ENCODE data around the gene HMGCLL1. TPM values are rescaled to one million over a fixed set of nuclear protein-coding genes. Genes with fewer than 3 reads are reported as not detected.
A peak's percentile ranks its signal among the peaks of the same experiment; 100 is the strongest.

HMGCLL1 gene
- total RNA-seq, 4 donors from 2014 or later = 0.55 to 0.64 TPM; not detected in 2

DNA sequence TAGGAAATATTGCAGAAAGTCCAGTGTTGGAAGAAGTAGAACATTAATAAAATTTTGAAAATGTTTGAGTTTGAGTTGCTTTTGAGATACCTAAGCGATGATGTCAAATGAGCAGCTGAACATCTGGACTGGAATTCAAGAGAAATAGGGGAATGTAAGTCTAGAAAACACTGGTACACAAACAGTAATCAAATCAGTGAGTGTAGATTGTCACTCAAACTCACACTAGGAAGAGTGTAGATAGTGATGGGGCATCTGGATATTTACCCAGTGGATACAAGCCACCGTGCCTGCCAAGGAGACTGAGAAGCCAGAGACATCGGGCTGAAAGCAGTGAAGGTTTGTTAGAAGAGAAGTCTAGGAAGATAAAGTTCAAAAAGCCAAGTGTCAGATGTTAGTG, 2.2 kb downstream of the HMGCLL1 start:
- in situ Hi-C loops (cut with MboI; ENCODE audit: low pct_ligation_motif_present in 1 of 4, low pct_unique_long_range_greater_than_20kb in 1 of 4, low sequenced_read_pairs in 3 of 4) (no loop called here), intact Hi-C loops (cut with DNase I; ENCODE audit: low total_unique reads) (no loop called here)
- peaks cover 0 to 4% of the 10 kb centered on the region in 2 donors for H3K9me3 ChIP-seq
- TF ChIP-seq POLR2A (IDR thresholded peaks at IDR 0.05) (no peak), EP300 (IDR thresholded peaks at IDR 0.05; ENCODE audit: low read depth) (no peak), POLR2AphosphoS5 (IDR thresholded peaks at IDR 0.05) (no peak)
- TF ChIP-seq, protein P1, sequence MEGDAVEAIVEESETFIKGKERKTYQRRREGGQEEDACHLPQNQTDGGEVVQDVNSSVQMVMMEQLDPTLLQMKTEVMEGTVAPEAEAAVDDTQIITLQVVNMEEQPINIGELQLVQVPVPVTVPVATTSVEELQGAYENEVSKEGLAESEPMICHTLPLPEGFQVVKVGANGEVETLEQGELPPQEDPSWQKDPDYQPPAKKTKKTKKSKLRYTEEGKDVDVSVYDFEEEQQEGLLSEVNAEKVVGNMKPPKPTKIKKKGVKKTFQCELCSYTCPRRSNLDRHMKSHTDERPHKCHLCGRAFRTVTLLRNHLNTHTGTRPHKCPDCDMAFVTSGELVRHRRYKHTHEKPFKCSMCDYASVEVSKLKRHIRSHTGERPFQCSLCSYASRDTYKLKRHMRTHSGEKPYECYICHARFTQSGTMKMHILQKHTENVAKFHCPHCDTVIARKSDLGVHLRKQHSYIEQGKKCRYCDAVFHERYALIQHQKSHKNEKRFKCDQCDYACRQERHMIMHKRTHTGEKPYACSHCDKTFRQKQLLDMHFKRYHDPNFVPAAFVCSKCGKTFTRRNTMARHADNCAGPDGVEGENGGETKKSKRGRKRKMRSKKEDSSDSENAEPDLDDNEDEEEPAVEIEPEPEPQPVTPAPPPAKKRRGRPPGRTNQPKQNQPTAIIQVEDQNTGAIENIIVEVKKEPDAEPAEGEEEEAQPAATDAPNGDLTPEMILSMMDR (IDR thresholded peaks at IDR 0.05) = no peak
- no peak overlapping the region for H3K27ac ChIP-seq
- H3K36me3 ChIP-seq = no peaks in the 10 kb centered on the region
- peaks cover 5% of the 10 kb centered on the region for H3K27me3 ChIP-seq
- DNase-seq = no peak
- no peak overlapping the region for H3K4me3 ChIP-seq
- WGBS, 2 donors (ENCODE audit: low coverage in 1 of 2) = 73 to 76% methylated on average over 3 of the region's 3 CpGs
- H3K4me1 ChIP-seq = peaks cover 0 to 5% (median 0%) of the 10 kb centered on the region in 4 donors

DNA sequence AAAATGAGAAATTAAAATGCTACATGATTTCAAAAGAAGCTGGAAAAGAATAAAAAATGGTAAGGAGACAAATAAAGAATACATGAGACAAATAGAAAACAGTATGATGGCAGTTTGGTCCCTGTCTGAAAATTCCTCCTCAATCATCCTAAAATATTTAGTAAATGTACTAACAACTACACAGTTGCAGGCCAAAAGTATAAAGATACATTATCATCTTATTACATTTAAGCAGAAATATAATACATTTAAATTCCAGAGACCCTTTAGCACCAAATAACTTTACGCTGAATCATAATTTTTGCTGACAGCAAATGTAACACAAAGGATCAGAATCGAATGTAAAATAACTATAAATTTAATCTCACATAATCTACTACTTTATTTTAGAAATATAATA, 4.4 kb downstream of the HMGCLL1 start:
- DNase-seq = no peak

DNA sequence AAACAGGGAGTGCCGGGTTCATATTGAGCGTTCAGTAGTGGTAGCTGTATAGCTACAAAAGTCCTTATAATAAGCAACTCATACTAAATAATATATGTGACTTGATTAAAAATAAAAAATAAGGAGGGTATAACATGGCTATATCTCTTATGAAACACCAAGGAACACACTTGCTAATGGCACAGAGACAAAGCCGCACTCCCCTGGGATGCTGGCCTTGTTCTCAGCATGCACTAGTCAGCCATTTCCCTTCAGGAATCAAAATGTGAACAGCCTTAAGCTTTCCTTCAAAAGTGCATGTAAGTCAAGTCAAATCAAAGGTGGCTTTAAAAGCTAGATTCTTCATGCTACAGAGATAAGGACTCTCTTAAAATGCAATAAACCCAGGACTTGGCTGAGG, 9.4 kb downstream of the HMGCLL1 start:
- Histone ChIP-seq H3K4me1 (no peaks in the 10 kb centered on the region), H3K27ac (peak overlapping the region in 1 of 4 donors; percentile 17), H3K36me3 (no peaks in the 10 kb centered on the region), H3K9me3 (peaks cover 0 to 4% of the 10 kb centered on the region in 2 donors), H3K27me3 (no peaks in the 10 kb centered on the region), H3K4me3 (no peak overlapping the region)
- intact Hi-C loops (cut with DNase I; ENCODE audit: low total_unique reads) = no loop called here
- WGBS, 2 donors (ENCODE audit: low coverage in 1 of 2) = 91 to 93% methylated on average over 3 of the region's 3 CpGs
- in situ Hi-C loops (cut with MboI; ENCODE audit: low pct_ligation_motif_present in 1 of 4, low pct_unique_long_range_greater_than_20kb in 1 of 4, low sequenced_read_pairs in 3 of 4) = no loop called here
- DNase-seq = no peak
- TF ChIP-seq EP300 (IDR thresholded peaks at IDR 0.05; ENCODE audit: low read depth) (no peak), POLR2A (IDR thresholded peaks at IDR 0.05) (no peak), POLR2AphosphoS5 (IDR thresholded peaks at IDR 0.05) (no peak)
- TF ChIP-seq, protein P1 (IDR thresholded peaks at IDR 0.05) = no peak

More for the DNA sequence above, 4.4 kb downstream of the HMGCLL1 start:
- H3K36me3 ChIP-seq = no peaks in the 10 kb centered on the region
- TF ChIP-seq, protein P1 (IDR thresholded peaks at IDR 0.05) = no peak
- TF ChIP-seq POLR2A (IDR thresholded peaks at IDR 0.05) (no peak), POLR2AphosphoS5 (IDR thresholded peaks at IDR 0.05) (no peak), EP300 (IDR thresholded peaks at IDR 0.05; ENCODE audit: low read depth) (no peak)
- H3K27ac ChIP-seq = no peak overlapping the region
- H3K4me3 ChIP-seq = no peak overlapping the region
- H3K9me3 ChIP-seq = peaks cover 0 to 4% of the 10 kb centered on the region in 2 donors
- in situ Hi-C loops (cut with MboI; ENCODE audit: low pct_ligation_motif_present in 1 of 4, low pct_unique_long_range_greater_than_20kb in 1 of 4, low sequenced_read_pairs in 3 of 4) = no loop called here
- H3K27me3 ChIP-seq = peaks cover 5% of the 10 kb centered on the region
- peaks cover 0 to 5% (median 0%) of the 10 kb centered on the region in 4 donors for H3K4me1 ChIP-seq
- WGBS, 2 donors (ENCODE audit: low coverage in 1 of 2) = 71 to 83% methylated on average over 2 of the region's 2 CpGs
- intact Hi-C loops (cut with DNase I; ENCODE audit: low total_unique reads) = no loop called here

DNA sequence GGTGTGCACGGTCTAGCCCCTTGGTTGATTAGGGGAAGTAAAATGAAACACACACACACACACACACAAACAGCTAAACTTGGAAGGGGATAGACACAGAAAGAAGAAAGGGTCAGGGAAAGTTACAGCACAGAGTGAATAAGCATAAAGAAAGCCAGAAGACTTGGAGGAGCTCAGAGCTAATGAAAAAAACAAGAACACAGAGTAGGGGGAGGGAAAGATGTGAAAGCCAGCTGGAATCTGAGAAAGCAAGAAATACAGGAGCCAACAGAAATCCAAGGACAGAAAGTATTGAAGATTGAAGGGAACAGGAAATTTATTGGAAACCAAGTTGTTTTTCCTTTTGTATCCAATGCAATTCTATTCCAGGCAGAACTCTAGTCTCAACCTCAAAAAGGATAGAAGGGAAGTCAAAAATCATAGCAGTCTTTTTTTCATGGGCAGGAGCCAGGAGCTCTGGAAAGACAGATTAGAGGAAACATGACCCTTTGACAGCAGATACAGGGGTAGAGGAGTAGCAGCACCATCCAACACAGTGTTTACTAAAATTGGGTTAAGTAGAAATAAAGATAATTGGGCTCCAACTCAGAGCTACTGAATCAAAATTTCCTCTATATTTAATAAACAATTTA, 10.1 kb downstream of the HMGCLL1 start:
- 17 to 52% methylated on average over 1 of the region's 1 CpG for WGBS, 2 donors (ENCODE audit: low coverage in 1 of 2)
- TF ChIP-seq, protein P1 (IDR thresholded peaks at IDR 0.05) = no peak
- TF ChIP-seq EP300 (IDR thresholded peaks at IDR 0.05; ENCODE audit: low read depth) (no peak), POLR2AphosphoS5 (IDR thresholded peaks at IDR 0.05) (no peak), POLR2A (IDR thresholded peaks at IDR 0.05) (no peak)
- H3K9me3 ChIP-seq = peaks cover 0 to 4% of the 10 kb centered on the region in 2 donors
- in situ Hi-C loops (cut with MboI; ENCODE audit: low pct_ligation_motif_present in 1 of 4, low pct_unique_long_range_greater_than_20kb in 1 of 4, low sequenced_read_pairs in 3 of 4) = no loop called here
- peak overlapping the region in 3 of 4 donors; percentile 12 to 17 (median 12) for H3K27ac ChIP-seq
- H3K27me3 ChIP-seq = no peaks in the 10 kb centered on the region
- intact Hi-C loops (cut with DNase I; ENCODE audit: low total_unique reads) = no loop called here
- DNase-seq = no peak
- H3K36me3 ChIP-seq = no peaks in the 10 kb centered on the region
- H3K4me3 ChIP-seq = no peak overlapping the region
- H3K4me1 ChIP-seq = no peaks in the 10 kb centered on the region
